H1 (cell line): Measurements from ENCODE around the gene RNF2. TPM values are rescaled to one million over a fixed set of nuclear protein-coding genes. Genes with fewer than 3 reads are reported as not detected.

Experiments
- CTCF ChIA-PET: fragments of 300-600 bp; sonication (Branson Sonifier 250); formaldehyde crosslinking; loops from one replicate; lab custom pipeline; 2021; ENCODE audit not compliant: partially characterized antibody; lab: Charles Lee
- POLR2A ChIA-PET: fragments of 300-600 bp; sonication (Branson Sonifier 250); formaldehyde crosslinking; loops from one replicate; lab custom pipeline; 2021; ENCODE audit warnings: inconsistent platforms; ENCODE audit not compliant: partially characterized antibody; lab: Charles Lee
- DNase-seq, 2 experiments: peaks; one replicate each; pipeline versions ENCODE4 v3.0.0 to v3.0.0-alpha.2; 2010 to 2022; ENCODE audit warnings: low spot score in 2 of 2, low read depth in 1 of 2, mixed read lengths in 1 of 2
- FAIRE-seq: peaks from 2 replicates; lab custom pipeline; 2011; peaks lifted over from hg19 to GRCh38; lab: Jason Lieb, UNC
- H2AFZ ChIP-seq: 2 replicates; pipeline ENCODE4 v1.8.1; 2012; ENCODE audit warnings: low read length, inconsistent platforms
- H2AK5ac ChIP-seq: 2 replicates; pipeline ENCODE4 v1.6.1; 2013; ENCODE audit warnings: low read depth, low read length
- H2BK120ac ChIP-seq: replicated peaks from 2 replicates; pipeline ENCODE3; 2013; ENCODE audit warnings: low read depth, low read length, inconsistent platforms
- H2BK12ac ChIP-seq: 2 replicates; pipeline ENCODE4 v1.6.1; 2013; ENCODE audit warnings: low read depth, low read length
- H2BK15ac ChIP-seq: 2 replicates; pipeline ENCODE4 v1.6.1; 2013; ENCODE audit warnings: low read length
- H2BK20ac ChIP-seq: 2 replicates; pipeline ENCODE4 v1.6.1; 2013; ENCODE audit warnings: low read length
- H2BK5ac ChIP-seq: 2 replicates; pipeline ENCODE4 v1.6.1; 2013; ENCODE audit warnings: low read depth, low read length
- H3K14ac ChIP-seq: 2 replicates; pipeline ENCODE4 v1.6.1; 2013; ENCODE audit warnings: inconsistent platforms; ENCODE audit not compliant: insufficient read length
- H3K18ac ChIP-seq: 2 replicates; pipeline ENCODE4 v1.6.1; 2013; ENCODE audit warnings: low read length; ENCODE audit errors: extremely low read depth
- H3K23ac ChIP-seq: 2 replicates; pipeline ENCODE4 v1.6.1; 2013; ENCODE audit warnings: inconsistent platforms; ENCODE audit not compliant: insufficient read length
- H3K23me2 ChIP-seq: 2 replicates; pipeline ENCODE4 v1.6.1; 2013; ENCODE audit warnings: low read depth, low read length
- H3K27ac ChIP-seq: 2 replicates; pipeline ENCODE4 v1.6.1; 2011; ENCODE audit warnings: low read depth, low read length, inconsistent platforms
- H3K27me3 ChIP-seq, 4 experiments: replicated peaks in 1 of 4; 1 replicate in 1 of 4; 2 replicates in 3 of 4; pipeline versions ENCODE4 v1.6.1 to v1.8.1; 2011 to 2013; ENCODE audit warnings: low read length in 3 of 4, mild to moderate bottlenecking in 3 of 4, inconsistent platforms in 2 of 4, mixed read lengths in 2 of 4, moderate library complexity in 1 of 4; ENCODE audit not compliant: control insufficient read depth in 3 of 4, insufficient read depth in 3 of 4; ENCODE audit errors: extremely low read depth in 1 of 4
- H3K36me3 ChIP-seq, 4 experiments: 2 replicates each; pipeline versions ENCODE4 v1.6.1 to v1.8.1; 2011 to 2013; ENCODE audit warnings: mild to moderate bottlenecking in 4 of 4, low read length in 3 of 4, moderate library complexity in 2 of 4, control low read depth in 1 of 4, inconsistent platforms in 1 of 4; ENCODE audit not compliant: insufficient read depth in 4 of 4, control insufficient read depth in 2 of 4
- H3K4ac ChIP-seq: replicated peaks from 2 replicates; pipeline ENCODE3; 2013; ENCODE audit warnings: low read length, low read depth, mixed read lengths, inconsistent platforms; ENCODE audit not compliant: insufficient read length
- H3K4me1 ChIP-seq, 4 experiments: replicated peaks in 1 of 4; 1 replicate in 1 of 4; 2 replicates in 3 of 4; pipeline versions ENCODE4 v1.6.1 to v1.8.1; 2011 to 2013; ENCODE audit warnings: low read length in 3 of 4, inconsistent platforms in 2 of 4, mixed read lengths in 1 of 4; ENCODE audit not compliant: insufficient read depth in 4 of 4, control insufficient read depth in 3 of 4
- H3K4me2 ChIP-seq, 2 experiments: 2 replicates each; pipeline versions ENCODE4 v1.6.1 to v1.8.1; 2011 to 2013; ENCODE audit warnings: low read depth in 2 of 2, low read length in 2 of 2, control low read depth in 1 of 2, inconsistent platforms in 1 of 2, mild to moderate bottlenecking in 1 of 2; ENCODE audit not compliant: insufficient read depth in 1 of 2
- H3K4me3 ChIP-seq, 4 experiments: fragments of 200-600, 300-600 bp in 1 of 4; sonication (generic), shearing (Covaris generic), sonication (Bioruptor Twin) in 1 of 4; 2 replicates each; pipeline versions ENCODE4 v1.5.1 to v1.8.1; 2011 to 2016; ENCODE audit warnings: low read length in 4 of 4, low read depth in 3 of 4, control low read depth in 2 of 4, inconsistent platforms in 2 of 4, mild to moderate bottlenecking in 2 of 4, mixed read lengths in 1 of 4, moderate library complexity in 1 of 4; ENCODE audit not compliant: insufficient read depth in 2 of 4; ENCODE audit errors: extremely low read depth in 1 of 4
- H3K56ac ChIP-seq: replicated peaks from 2 replicates; pipeline ENCODE3; 2013; ENCODE audit warnings: low read depth, mild to moderate bottlenecking, mixed read lengths, low read length, inconsistent platforms; ENCODE audit not compliant: insufficient read length
- H3K79me1 ChIP-seq: 2 replicates; pipeline ENCODE4 v1.6.1; 2013; ENCODE audit warnings: low read depth, low read length, control low read depth
- H3K79me2 ChIP-seq, 2 experiments: 2 replicates each; pipeline versions ENCODE4 v1.6.1 to v1.8.1; 2012 to 2013; ENCODE audit warnings: low read length in 2 of 2, mild to moderate bottlenecking in 2 of 2, inconsistent platforms in 1 of 2; ENCODE audit not compliant: insufficient read depth in 2 of 2, control insufficient read depth in 1 of 2
- H3K9ac ChIP-seq, 4 experiments: replicated peaks in 1 of 4; 1 replicate in 1 of 4; 2 replicates in 3 of 4; pipeline versions ENCODE4 v1.6.1 to v1.8.1; 2011 to 2013; ENCODE audit warnings: low read depth in 3 of 4, low read length in 3 of 4, control low read depth in 2 of 4, mild to moderate bottlenecking in 2 of 4, moderate library complexity in 2 of 4, inconsistent platforms in 1 of 4; ENCODE audit errors: extremely low read depth in 1 of 4
- H3K9me3 ChIP-seq, 2 experiments: 2 replicates each; pipeline versions ENCODE4 v1.6.1 to v1.8.1; 2012 to 2013; ENCODE audit warnings: mild to moderate bottlenecking in 2 of 2, moderate library complexity in 2 of 2, control low read depth in 1 of 2, inconsistent platforms in 1 of 2, low read depth in 1 of 2, low read length in 1 of 2, mixed read lengths in 1 of 2; ENCODE audit not compliant: insufficient read depth in 2 of 2
- H4K20me1 ChIP-seq, 2 experiments: replicated peaks in 1 of 2; 2 replicates each; pipeline versions ENCODE3 to v1.8.1; 2011 to 2013; ENCODE audit warnings: inconsistent platforms in 2 of 2, low read length in 2 of 2, mild to moderate bottlenecking in 1 of 2; ENCODE audit not compliant: insufficient read depth in 2 of 2, control insufficient read depth in 1 of 2
- H4K5ac ChIP-seq: 2 replicates; pipeline ENCODE4 v1.6.1; 2013; ENCODE audit warnings: low read length, low read depth, mixed read lengths, inconsistent platforms; ENCODE audit not compliant: insufficient read length
- H4K8ac ChIP-seq: 2 replicates; pipeline ENCODE4 v1.8.0; 2013; ENCODE audit warnings: mild to moderate bottlenecking, moderate library complexity, low read length, inconsistent platforms; ENCODE audit not compliant: insufficient read depth; ENCODE audit errors: extremely low read depth
- H4K91ac ChIP-seq: replicated peaks from 2 replicates; pipeline ENCODE3; 2013; ENCODE audit warnings: low read length, mixed read lengths, inconsistent platforms; ENCODE audit not compliant: insufficient read length
- BCL11A ChIP-seq, 2 experiments: IDR thresholded peaks; one replicate each; pipeline ENCODE4 v1.6.1; 2011; ENCODE audit warnings: low read depth in 2 of 2, low read length in 2 of 2, mild to moderate bottlenecking in 2 of 2
- CHD1 ChIP-seq: IDR thresholded peaks from 2 replicates; pipeline ENCODE4 v1.6.1; 2012; ENCODE audit warnings: low read depth, low read length, improper control_type of control experiment
- NANOG ChIP-seq: IDR thresholded peaks from 2 replicates; pipeline ENCODE4 v1.6.1; 2011; ENCODE audit warnings: low read length, low read depth, mild to moderate bottlenecking, inconsistent platforms; ENCODE audit not compliant: insufficient read depth, poor library complexity, severe bottlenecking
- PHF8 ChIP-seq: fragments of 200-600 bp; sonication (generic); conservative IDR thresholded peaks from 2 replicates; pipeline ENCODE4 v1.7.1; 2012; ENCODE audit warnings: low read depth, mild to moderate bottlenecking, inconsistent platforms, low read length, moderate library complexity
- POLR2AphosphoS5 ChIP-seq: IDR thresholded peaks from 2 replicates; pipeline ENCODE4 v1.6.1; 2011; ENCODE audit warnings: low read depth, low read length
- SIRT6 ChIP-seq: IDR thresholded peaks from one replicate; pipeline ENCODE4 v1.7.1; 2012; ENCODE audit warnings: low read length, inconsistent platforms
- SRF ChIP-seq: IDR thresholded peaks from 2 replicates; pipeline ENCODE4 v1.6.1; 2011; ENCODE audit warnings: mild to moderate bottlenecking, low read depth, low read length, moderate library complexity
- WGBS, 2 experiments: shearing (Covaris generic) in 1 of 2; methylation state at CpG; one replicate each; pipeline versions ENCODE4 v1.1.6 to v1.1.7; 2013 to 2015; ENCODE audit warnings: low lambda C conversion rate in 2 of 2, mixed read lengths in 2 of 2, inconsistent platforms in 1 of 2, low coverage in 1 of 2, missing lambda C conversion rate in 1 of 2; ENCODE audit not compliant: insufficient replicate concordance in 2 of 2, insufficient coverage in 1 of 2, insufficient read length in 1 of 2; ENCODE audit errors: extremely low coverage in 1 of 2, missing lambda C conversion rate in 1 of 2; 5-methylcytosine and 5-hydroxymethylcytosine counted together
- polyA plus RNA-seq, 7 experiments: library from polyadenylated mRNA; depleted of rRNA in 3 of 7; stranded (reverse) in 5 of 7; unstranded in 2 of 7; fragments of >200 nt in 5 of 7; fragments of 200-250 nt in 2 of 7; gene quantifications; 1 replicate in 5 of 7; 2 replicates in 1 of 7; 4 replicates in 1 of 7; pipeline versions ENCODE4 v1.2.1 to v1.2.3, GENCODE V29; 2011 to 2013; ENCODE audit warnings: missing spikeins in 2 of 7, mixed read lengths in 2 of 7
- total RNA-seq: library from RNA; stranded (reverse); fragmentation: NEBNext Ultra II Directional; extraction: Animal tissue kit (Norgen Biotek cat#: 25700); gene quantifications from 2 replicates; pipeline ENCODE4 v1.2.1, GENCODE V29; 2021
- TF ChIP-seq, protein P1 (sequence below): IDR thresholded peaks from 2 replicates; pipeline ENCODE4 v1.6.1; 2012; ENCODE audit warnings: low read length, inconsistent platforms

RNF2 gene
- total and polyA plus RNA-seq, 2 of the 8 experiments (the other 6 are each of a cell fraction or from before 2014, with no cell fraction given) = 28.9 to 58.9 TPM

- Histone ChIP-seq H2BK5ac (no peak overlapping the region), H3K9me3 (peaks cover 0 to 6% of the 10 kb centered on the region in 2 experiments; a peak in 2 of 4 replicates), H4K5ac (no peak overlapping the region), H3K18ac (no peak overlapping the region), H3K4me3 (no peak overlapping the region), H4K91ac (no peak overlapping the region), H2AK5ac (no peak overlapping the region), H2BK12ac (no peak overlapping the region), H3K4me2 (no peak overlapping the region), H3K79me1 (no peaks in the 10 kb centered on the region), H3K27ac (no peak overlapping the region), H3K27me3 (no peaks in the 10 kb centered on the region), H3K4ac (no peak overlapping the region), H4K8ac (no peak overlapping the region), H3K9ac (no peak overlapping the region), H3K14ac (no peak overlapping the region), H3K36me3 (peaks cover 0 to 29% (median 7%) of the 10 kb centered on the region in 4 experiments; a peak in 5 of 8 replicates), H2BK15ac (no peak overlapping the region), H3K23me2 (no peaks in the 10 kb centered on the region), H2BK20ac (no peak overlapping the region), H2BK120ac (no peak overlapping the region), H2AFZ (no peak overlapping the region), H3K23ac (no peak overlapping the region), H3K4me1 (no peaks in the 10 kb centered on the region), H3K79me2 (no peaks in the 10 kb centered on the region), H4K20me1 (no peaks in the 10 kb centered on the region), H3K56ac (no peak overlapping the region)
- ChIA-PET POLR2A (no interaction called here), CTCF (interaction anchor here (0.7 kb wide), 1 partner anchor 500 kb away, joined by 3 read pairs; no protein-coding TSS in a partner anchor)
- DNase-seq (no peak), FAIRE-seq (no peak)
- TF ChIP-seq BCL11A (IDR thresholded peaks at IDR 0.05; ENCODE audit: low read depth in 2 of 2, low read length in 2 of 2) (no peak), SRF (no peak), SIRT6 (no peak), POLR2AphosphoS5 (no peak), NANOG (no peak), CHD1 (no peak), PHF8 (no peak)
- TF ChIP-seq, protein P1, sequence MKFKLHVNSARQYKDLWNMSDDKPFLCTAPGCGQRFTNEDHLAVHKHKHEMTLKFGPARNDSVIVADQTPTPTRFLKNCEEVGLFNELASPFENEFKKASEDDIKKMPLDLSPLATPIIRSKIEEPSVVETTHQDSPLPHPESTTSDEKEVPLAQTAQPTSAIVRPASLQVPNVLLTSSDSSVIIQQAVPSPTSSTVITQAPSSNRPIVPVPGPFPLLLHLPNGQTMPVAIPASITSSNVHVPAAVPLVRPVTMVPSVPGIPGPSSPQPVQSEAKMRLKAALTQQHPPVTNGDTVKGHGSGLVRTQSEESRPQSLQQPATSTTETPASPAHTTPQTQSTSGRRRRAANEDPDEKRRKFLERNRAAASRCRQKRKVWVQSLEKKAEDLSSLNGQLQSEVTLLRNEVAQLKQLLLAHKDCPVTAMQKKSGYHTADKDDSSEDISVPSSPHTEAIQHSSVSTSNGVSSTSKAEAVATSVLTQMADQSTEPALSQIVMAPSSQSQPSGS = no peak
- 88% methylated on average over 2 of the region's 2 CpGs; no CpG with 5 or more reads in 1 of the 2 experiments for WGBS, 2 experiments
Measured at GRCh38 chr1:185129708-185130107, 84.3 kb downstream of the RNF2 start.
